RWPE2 (cell line): ENCODE results near the gene PMCH.

Experiments
- ATAC-seq: fragments of 200-7000 bp; cut with Tn5 transposase; 3 replicates; pipeline ENCODE4 v1.9.1; 2021; ENCODE audit warnings: low read depth
- DNase-seq: peaks from one replicate; pipeline ENCODE4 v3.0.0-alpha.2; 2020; ENCODE audit warnings: low spot score
- H3K27ac ChIP-seq: fragments of 450-650 bp; 2 replicates; pipeline ENCODE4 v1.5.1; 2017; ENCODE audit warnings: mild to moderate bottlenecking; ENCODE audit not compliant: poor library complexity, severe bottlenecking
- H3K27me3 ChIP-seq: fragments of 250-450 bp; sonication (Bioruptor Pico); 2 replicates; pipeline ENCODE4 v1.5.1; 2021; ENCODE audit warnings: mild to moderate bottlenecking, moderate library complexity; ENCODE audit not compliant: insufficient read depth, poor library complexity, severe bottlenecking
- H3K36me3 ChIP-seq: fragments of 250-450 bp; sonication (Bioruptor Pico); 2 replicates; pipeline ENCODE4 v1.5.1; 2020; ENCODE audit warnings: low read depth, mild to moderate bottlenecking, moderate library complexity
- H3K4me1 ChIP-seq: fragments of 250-450 bp; sonication (Bioruptor Pico); 2 replicates; pipeline ENCODE4 v1.5.1; 2021; ENCODE audit warnings: mild to moderate bottlenecking, moderate library complexity; ENCODE audit not compliant: insufficient read depth, poor library complexity, severe bottlenecking
- H3K4me3 ChIP-seq: fragments of 250-450 bp; sonication (Bioruptor Pico); 2 replicates; pipeline ENCODE4 v1.5.1; 2021; ENCODE audit warnings: mild to moderate bottlenecking, moderate library complexity; ENCODE audit not compliant: severe bottlenecking
- H3K9me3 ChIP-seq: fragments of 250-450 bp; sonication (Bioruptor Pico); 2 replicates; pipeline ENCODE4 v1.5.1; 2021; ENCODE audit warnings: mild to moderate bottlenecking, moderate library complexity; ENCODE audit not compliant: severe bottlenecking
- TF ChIP-seq, protein P1 (sequence below): fragments of 450-650 bp; IDR thresholded peaks from one replicate; pipeline ENCODE4 v1.5.1; 2017; ENCODE audit warnings: mild to moderate bottlenecking, moderate library complexity; ENCODE audit not compliant: poor library complexity, severe bottlenecking

Gene PMCH

DNA sequence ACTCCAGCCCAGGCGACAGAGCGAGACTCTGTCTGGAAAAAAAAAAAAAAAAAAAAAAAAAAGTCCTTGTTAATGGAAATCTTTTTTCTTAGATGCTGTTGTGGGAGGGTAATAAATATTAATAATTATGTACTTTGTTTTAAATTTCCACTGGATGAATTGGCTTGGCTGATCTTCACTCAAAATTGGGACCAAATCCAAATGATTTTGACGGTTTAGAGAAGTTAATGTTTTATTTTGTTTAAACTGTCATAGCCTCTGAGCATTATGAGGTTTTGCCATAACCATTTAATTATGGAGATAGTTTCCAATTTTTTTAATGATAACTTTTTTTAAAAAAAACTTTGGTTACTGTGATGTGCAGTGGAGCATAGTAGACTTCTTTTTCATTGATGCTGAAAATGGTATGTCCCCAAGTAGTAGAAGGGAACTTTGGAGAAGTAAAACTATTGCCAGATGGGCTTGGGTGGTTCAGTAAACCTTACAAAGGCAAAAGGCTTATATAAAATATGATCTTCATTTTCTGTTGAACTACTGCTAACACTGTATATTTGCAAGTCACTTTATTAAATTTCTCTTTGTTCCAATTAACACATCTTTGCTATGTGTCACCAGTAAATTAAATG lies 3.9 kb upstream of the PMCH start:
- no peak for ATAC-seq
- Histone ChIP-seq H3K4me1 (no peaks in the 10 kb centered on the region), H3K27ac (no peak overlapping the region), H3K4me3 (no peak overlapping the region), H3K9me3 (no peaks in the 10 kb centered on the region), H3K27me3 (no peaks in the 10 kb centered on the region), H3K36me3 (peaks cover 7% of the 10 kb centered on the region; the same call in 1 of the 2 replicates)
- DNase-seq: no peak
- TF ChIP-seq, protein P1, sequence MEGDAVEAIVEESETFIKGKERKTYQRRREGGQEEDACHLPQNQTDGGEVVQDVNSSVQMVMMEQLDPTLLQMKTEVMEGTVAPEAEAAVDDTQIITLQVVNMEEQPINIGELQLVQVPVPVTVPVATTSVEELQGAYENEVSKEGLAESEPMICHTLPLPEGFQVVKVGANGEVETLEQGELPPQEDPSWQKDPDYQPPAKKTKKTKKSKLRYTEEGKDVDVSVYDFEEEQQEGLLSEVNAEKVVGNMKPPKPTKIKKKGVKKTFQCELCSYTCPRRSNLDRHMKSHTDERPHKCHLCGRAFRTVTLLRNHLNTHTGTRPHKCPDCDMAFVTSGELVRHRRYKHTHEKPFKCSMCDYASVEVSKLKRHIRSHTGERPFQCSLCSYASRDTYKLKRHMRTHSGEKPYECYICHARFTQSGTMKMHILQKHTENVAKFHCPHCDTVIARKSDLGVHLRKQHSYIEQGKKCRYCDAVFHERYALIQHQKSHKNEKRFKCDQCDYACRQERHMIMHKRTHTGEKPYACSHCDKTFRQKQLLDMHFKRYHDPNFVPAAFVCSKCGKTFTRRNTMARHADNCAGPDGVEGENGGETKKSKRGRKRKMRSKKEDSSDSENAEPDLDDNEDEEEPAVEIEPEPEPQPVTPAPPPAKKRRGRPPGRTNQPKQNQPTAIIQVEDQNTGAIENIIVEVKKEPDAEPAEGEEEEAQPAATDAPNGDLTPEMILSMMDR: no peak

DNA sequence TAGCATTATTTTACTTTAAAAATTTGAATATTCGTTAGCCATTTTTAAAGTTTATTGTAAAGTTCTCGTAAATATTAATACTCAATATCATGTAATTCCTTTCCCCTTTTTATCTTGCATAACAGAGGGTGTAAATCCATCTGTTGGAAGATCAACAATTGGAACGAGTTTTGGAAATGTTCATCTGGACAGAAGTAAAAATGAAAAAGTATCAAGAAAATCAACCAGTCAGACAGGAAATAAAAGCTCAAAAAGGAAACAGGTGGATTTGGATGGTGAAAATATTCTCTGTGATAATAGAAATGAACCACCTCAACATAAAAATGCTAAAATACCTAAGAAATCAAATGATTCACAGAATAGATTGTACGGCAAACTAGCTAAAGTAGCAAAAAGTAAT lies 1.8 kb downstream of the PMCH start:
- no peak overlapping the region for H3K27ac ChIP-seq
- DNase-seq: no peak
- H3K4me3 ChIP-seq: no peak overlapping the region
- H3K36me3 ChIP-seq: peaks cover 13% of the 10 kb centered on the region
- H3K9me3 ChIP-seq: no peaks in the 10 kb centered on the region
- H3K27me3 ChIP-seq: no peaks in the 10 kb centered on the region
- no peaks in the 10 kb centered on the region for H3K4me1 ChIP-seq
- TF ChIP-seq, protein P1: no peak
- ATAC-seq: no peak

DNA sequence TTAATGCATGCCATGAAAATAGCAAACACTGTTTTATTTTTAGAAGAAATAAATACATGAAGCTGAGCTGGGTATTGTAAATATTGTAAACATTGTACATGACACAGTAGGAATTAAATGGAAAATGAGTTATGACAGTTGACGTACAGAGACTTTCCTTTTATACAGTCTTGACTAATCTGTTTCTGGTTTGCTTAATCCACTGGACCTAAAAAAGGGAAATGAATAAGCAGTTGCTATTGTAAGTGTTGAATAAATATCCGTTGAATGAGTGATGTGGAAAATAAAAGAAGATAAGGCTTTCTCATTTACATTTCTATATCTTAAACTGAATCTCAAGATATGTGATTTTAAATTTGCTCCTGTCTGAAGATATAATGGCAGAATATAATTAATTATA lies 15.0 kb downstream of the PMCH start:
- no peaks in the 10 kb centered on the region for H3K27me3 ChIP-seq
- DNase-seq: no peak

DNA sequence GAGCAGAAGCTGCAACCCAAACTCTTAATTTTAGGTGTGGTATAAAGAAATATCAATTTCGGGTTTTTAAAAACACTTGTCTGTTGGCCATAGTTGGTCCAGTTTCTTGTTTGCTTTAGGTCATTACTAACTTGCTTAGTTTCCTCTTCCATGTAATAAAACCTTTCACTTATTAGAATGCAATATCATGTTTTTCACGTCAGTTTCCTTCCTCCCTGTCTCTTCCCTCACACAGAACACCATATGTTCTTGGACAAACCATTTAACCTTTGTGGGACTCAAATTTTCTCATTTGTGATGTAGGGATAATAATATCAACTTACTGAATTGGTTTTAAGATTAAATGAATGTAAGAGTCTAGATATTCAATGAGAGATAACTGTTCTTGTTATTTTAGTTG lies 22.9 kb downstream of the PMCH start:
- Histone ChIP-seq H3K4me3 (no peak overlapping the region), H3K36me3 (peaks cover 26% of the 10 kb centered on the region; the same call in 1 of the 2 replicates), H3K4me1 (no peaks in the 10 kb centered on the region), H3K9me3 (no peaks in the 10 kb centered on the region), H3K27ac (no peak overlapping the region), H3K27me3 (no peaks in the 10 kb centered on the region)
- DNase-seq: no peak
- TF ChIP-seq, protein P1: no peak
- ATAC-seq: no peak

More for the DNA sequence above, 15.0 kb downstream of the PMCH start:
- no peaks in the 10 kb centered on the region for H3K4me1 ChIP-seq
- no peak overlapping the region for H3K4me3 ChIP-seq
- TF ChIP-seq, protein P1: no peak
- ATAC-seq: no peak
- H3K36me3 ChIP-seq: 0 out of 2 replicates have a peak, but pooled peaks cover 7% of the 10 kb centered on the region
- no peaks in the 10 kb centered on the region for H3K9me3 ChIP-seq
- no peak overlapping the region for H3K27ac ChIP-seq

DNA sequence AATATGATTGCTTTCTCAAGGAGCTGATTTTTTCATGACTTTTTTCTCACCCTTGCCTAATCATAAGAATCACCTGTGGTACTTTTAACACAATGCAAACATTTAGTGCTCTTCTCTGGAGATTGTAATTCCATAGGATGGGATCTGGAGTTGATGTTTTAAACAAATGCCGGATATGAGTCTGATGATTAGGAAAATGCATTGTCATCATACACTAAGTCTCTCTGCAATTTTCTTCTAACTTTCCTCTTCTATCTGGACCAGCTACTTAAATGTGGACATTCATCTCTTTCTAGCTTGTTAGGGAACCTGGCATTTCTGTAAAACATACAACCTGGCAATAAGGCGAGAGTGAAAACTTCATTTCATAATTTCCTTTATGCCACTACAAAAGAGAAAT lies 23.5 kb downstream of the PMCH start:
- Histone ChIP-seq H3K4me1 (no peaks in the 10 kb centered on the region), H3K9me3 (no peaks in the 10 kb centered on the region), H3K36me3 (peaks cover 26% of the 10 kb centered on the region; the same call in 1 of the 2 replicates), H3K27ac (no peak overlapping the region), H3K27me3 (no peaks in the 10 kb centered on the region), H3K4me3 (no peak overlapping the region)
- TF ChIP-seq, protein P1: no peak
- no peak for DNase-seq
- ATAC-seq: no peak
